ENCODE measurements around the gene NRN1L. TPM values are rescaled to one million over a fixed set of nuclear protein-coding genes. Genes with fewer than 3 reads are reported as not detected.
"Not testable (repeated sequence)": the region's sequence is repeated elsewhere in the genome, so short reads cannot be mapped to it uniquely, and the experiment has no call there.

Gene NRN1L
- total RNA-seq, 1 donor from 2014 or later, result not detected

DNA sequence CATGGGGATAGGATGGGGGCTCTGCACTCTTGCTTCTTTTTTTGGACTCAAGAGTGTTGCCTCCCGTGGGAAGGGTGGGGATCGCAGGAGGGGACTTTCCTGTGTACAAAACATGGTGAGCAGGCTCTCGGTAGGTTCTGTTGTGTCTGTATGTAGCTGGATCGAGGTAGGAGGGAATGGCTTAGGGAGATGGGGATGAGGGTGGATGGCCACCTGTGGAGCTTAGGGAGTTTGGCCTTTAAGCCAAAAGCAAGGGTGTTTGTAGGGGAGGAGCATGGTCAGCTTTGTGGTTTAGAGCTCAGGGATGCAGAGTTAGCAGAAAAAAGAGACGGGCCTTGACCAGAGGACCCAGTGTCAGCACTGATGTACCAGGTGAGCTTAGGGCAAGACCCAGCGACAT is 22.8 kb upstream of the NRN1L start:
- DNase-seq, result no peak

- DNase-seq, result peak; percentile 54
These were observed 21.8 kb upstream of the NRN1L start for GRCh38 chr16:67862623-67863583.

DNA sequence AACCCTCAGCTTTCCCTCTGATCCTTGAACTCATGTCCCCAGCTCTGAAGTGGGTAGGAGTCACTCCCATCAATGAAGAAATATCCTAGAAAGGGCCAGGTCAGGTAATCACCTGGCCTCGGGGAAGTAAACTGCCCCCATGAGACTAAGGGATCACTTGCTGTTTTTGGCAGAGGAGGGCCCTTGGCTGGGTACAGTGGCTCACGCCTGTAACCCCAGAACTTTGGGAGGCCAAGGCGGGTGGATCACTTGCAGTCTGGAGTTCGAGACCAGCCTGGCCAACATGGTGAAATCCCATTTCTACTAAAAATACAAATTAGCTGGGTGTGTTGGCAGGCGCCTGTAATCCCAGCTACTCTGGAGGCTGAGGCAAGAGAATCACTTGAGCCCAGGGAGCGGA is 20.6 kb upstream of the NRN1L start:
- not testable (repeated sequence) for DNase-seq

GRCh38 chr16:67864594-67864993 is 20.1 kb upstream of the NRN1L start:
- no peak for DNase-seq

DNA sequence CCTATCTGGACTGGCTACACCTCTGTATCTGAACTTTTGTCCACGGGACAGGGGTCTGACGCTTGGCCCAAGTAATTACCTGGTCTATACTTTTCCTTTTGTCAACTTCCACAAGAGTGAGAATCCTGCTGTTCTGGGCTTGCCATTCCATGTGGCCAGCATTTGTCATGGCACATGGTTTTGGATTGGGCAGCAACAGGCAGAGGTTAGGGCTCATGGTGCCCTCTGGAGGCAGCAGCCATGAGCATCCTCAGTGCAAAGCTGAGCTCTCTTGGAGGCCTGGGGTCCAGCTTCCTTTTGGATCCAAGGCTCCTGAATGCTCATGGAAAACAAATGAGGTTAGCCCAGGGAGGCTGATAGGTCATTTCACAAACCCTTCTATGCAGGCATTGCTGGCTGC is 19.4 kb upstream of the NRN1L start:
- no peak for DNase-seq

DNA sequence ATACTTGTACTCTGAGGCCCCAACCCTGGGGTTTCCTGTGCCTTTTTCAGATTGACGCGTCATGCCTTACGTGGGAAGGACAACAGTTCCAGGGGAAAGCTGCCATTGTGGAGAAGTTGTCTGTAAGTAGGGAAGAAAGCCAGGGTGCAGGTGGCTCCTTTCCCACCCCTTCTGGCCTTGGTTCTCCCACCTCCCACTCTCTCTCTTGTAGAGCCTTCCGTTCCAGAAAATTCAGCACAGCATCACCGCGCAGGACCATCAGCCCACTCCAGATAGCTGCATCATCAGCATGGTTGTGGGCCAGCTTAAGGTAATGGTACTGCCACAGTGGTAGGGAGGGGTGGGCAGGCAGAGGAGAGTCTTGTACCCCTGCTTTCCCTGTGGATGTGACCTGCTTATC is 16.4 kb upstream of the NRN1L start:
- no peak for DNase-seq

DNA sequence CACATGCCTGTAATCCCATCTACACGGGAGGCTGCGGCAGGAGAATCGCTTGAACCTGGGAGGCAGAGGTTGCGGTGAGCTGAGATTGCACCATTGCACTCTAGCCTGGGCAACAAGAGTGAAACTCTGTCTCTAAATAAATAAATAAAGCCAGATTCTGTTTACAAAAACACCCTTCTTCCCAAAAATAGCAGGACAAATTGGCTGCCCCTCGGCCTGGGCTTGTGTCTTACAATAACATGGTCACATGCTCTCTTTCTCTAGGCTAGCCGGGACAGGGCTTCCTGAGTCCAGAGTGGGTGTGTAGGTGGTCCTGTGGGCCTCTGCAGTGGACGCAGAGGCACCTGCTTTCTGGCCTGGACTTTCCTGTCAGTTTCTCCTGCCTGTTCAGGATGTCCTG is 15.0 kb upstream of the NRN1L start:
- no peak for DNase-seq

GRCh38 chr16:67871256-67871655 is 13.4 kb upstream of the NRN1L start:
- DNase-seq, result no peak

DNA sequence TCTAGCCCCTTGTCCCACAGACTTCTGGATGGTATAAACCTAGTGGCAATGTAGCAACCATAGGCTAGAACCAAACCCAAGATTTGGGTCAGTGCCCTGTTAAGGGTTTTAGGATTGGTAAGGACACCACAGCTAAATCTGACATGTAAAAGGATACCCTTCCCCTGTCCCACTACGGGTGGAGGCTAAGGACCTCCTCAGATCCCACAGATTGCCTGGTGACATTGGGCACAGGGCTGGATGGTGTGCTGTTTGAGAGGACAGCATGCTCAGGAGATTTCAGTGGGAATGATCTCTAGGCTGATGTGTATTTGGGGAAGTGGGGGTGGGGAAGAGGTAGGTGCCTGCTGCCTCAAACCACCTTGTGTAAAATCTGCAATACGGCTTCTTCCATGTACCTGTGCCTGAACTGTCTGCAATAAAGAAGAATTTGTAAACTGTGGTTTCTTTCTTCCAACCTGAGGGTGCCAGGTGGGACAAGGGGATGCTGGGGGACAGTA is 12.5 kb upstream of the NRN1L start:
- DNase-seq, result no peak

DNA sequence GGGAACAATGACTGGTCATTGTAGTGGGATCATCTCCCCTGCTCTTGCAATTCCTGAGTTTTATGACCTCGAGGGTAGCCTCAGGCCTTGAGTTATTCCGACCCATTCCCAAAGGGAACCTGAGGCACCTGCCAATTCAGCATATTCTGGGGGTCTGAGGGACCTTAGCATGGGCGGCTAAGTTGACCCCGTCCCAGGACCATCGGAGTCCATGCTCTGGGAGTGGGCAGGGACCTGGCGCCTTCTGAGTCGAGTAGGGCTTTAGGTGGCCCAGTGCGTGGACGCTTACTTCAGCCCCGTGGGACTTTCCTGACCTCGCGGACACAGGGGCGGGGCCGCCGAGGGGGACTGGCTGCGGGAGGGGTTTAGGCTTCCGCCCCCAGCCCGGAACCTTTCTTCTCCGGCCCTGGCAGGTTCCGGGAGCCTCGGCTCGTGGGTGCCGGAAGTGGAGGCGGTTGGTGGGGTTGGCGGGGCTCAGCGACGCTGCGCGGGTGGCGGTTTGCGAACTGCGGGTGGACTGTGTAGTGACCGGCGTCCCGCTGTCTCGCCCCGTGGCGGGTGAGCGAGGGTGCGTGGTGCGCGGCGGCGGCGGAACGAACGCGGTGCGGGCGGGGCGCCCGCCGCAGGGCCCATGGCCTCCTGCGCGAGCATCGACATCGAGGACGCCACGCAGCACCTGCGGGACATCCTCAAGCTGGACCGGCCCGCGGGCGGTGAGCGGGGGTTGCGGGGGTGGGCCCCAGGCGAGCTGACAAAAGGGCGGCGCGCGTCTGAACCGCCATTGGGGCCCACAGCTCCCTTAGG is 11.9 kb upstream of the NRN1L start, which contains the start of gene EDC4:
Gene EDC4, plus strand, starts transcription at position 422 of the 804 bp plus-strand sequence. Its CDS starts 210 bp downstream, at position 632.
- peak; percentile 63 for DNase-seq

DNA sequence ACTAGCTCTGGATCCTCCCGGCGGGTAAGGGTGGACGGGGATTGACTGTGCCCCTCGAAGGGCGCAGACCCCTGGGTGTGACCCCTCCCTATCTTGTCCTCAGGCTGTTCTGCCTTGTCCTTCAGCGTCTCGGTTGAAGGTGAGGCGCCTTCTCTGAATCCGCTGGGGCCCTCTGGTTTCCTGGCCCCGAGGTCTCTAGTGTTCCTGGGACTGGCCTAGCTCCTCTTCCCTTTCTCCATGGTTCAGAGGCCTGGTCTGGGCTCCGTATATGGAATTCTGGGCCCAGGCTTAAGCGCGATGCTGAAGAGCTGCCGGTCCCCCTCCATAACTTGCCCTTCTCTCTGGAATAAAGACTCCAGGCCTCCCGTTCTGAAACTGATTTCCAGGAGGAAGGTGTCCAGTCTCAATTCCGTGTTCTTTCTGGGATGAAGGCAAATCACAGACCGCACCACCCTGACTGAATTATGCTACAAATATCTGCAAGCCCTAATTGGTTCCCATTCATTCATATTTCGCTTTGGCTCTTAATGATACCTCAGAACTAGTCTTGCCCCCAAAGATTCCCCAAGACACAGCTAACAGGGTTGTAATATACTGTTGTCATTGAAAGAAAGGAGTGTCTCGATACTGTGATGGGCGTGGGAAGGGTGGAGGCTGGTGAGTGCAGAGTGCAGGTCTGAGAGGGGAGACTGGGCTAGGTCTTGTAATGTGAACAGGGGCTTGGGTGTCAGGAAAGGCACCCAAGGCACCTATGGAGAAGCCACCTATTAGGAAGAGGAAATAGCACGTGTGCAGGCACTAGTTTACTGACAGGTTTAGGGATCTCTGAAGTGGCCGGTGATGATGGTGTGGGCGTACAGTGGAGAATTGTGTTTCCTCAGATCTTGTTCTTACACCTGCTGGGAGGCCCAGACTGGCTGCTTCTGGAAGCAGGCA is 11.0 kb upstream of the NRN1L start:
- DNase-seq, result no peak

DNA sequence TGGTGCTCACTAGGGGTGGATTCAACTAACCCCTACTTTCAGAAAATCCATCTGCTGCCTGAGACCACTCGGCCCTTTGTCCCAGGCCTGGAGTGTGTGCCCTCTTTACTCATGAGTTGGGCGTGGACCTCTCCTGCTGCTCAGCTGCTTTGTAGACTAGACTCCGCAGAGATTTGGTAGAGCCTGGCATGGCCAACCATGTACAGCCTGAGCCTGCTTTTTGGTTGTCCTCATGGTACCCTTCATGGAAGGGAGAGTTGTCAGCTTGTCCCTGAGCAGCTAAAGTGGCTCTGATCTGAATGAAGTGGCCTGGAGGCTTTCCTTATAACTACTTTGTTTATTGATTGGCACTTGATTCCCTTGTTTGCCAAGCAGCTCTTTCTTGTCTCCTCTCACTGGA is 10.3 kb upstream of the NRN1L start:
- DNase-seq, result no peak

GRCh38 chr16:67877064-67877463 is 7.6 kb upstream of the NRN1L start:
- no peak for DNase-seq

DNA sequence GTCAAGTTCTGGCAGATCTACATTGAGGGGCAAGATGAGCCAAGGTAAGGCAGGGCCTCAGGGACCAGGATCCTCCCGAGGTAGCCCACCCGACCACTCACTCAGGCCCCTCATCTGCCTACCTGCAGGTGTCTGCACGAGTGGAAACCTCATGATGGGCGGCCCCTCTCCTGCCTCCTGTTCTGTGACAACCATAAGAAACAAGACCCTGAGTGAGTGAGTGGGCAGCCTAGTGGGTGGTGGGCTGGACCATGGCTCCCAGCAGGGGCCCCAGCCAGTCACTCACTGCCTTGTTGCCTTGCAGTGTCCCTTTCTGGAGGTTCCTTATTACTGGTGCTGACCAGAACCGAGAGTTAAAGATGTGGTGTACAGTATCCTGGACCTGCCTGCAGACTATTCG is 6.5 kb upstream of the NRN1L start:
- no peak for DNase-seq

- DNase-seq, result no peak
These were observed 5.8 kb upstream of the NRN1L start for GRCh38 chr16:67878846-67879245.

DNA sequence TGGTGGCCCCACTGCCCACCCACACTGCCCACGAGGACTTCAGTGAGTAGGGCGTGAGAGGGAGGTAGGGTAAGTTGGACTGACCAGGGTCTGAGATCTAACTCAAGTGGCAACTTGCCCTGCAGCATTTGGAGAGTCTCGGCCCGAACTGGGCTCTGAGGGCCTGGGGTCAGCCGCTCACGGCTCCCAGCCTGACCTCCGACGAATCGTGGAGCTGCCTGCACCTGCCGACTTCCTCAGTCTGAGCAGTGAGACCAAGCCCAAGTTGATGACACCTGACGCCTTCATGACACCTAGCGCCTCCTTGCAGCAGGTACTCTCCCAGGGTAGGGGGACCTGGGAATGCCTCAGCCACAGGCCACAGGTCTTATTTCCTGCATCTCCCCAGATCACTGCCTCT is 5.2 kb upstream of the NRN1L start:
- no peak for DNase-seq

- DNase-seq, result no peak
These were observed 4.7 kb upstream of the NRN1L start for GRCh38 chr16:67879936-67880335.

DNA sequence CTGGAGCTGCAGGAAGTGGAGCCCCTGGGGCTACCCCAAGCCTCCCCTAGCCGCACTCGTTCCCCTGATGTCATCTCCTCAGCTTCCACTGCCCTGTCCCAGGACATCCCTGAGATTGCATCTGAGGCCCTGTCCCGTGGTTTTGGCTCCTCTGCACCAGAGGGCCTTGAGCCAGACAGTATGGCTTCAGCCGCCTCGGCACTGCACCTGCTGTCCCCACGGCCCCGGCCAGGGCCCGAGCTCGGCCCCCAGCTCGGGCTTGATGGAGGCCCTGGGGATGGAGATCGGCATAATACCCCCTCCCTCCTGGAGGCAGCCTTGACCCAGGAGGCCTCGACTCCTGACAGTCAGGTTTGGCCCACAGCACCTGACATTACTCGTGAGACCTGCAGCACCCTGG is 4.1 kb upstream of the NRN1L start:
- no peak for DNase-seq

- DNase-seq, result no peak
These were observed 3.0 kb upstream of the NRN1L start for GRCh38 chr16:67881621-67882161.

DNA sequence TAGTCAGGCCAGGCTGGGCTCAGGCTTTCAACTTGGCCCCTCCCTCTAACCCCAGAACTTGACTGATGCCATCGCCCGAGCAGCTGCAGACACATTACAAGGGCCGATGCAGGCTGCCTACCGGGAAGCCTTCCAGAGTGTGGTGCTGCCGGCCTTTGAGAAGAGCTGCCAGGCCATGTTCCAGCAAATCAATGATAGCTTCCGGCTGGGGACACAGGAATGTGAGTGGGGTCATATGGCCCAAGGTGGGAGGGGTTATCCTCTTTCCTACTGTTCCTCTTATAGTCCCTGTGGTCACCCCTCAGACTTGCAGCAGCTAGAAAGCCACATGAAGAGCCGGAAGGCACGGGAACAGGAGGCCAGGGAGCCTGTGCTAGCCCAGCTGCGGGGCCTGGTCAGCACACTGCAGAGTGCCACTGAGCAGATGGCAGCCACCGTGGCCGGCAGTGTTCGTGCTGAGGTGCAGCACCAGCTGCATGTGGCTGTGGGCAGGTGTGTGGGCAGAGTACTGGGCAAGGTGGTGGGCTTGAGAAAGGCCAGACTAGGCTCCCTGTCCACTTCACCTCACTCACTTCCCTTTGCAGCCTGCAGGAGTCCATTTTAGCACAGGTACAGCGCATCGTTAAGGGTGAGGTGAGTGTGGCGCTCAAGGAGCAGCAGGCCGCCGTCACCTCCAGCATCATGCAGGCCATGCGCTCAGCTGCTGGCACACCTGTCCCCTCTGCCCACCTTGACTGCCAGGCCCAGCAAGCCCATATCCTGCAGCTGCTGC is 2.1 kb upstream of the NRN1L start:
- DNase-seq, result peak; percentile 69
